Activated CD4-positive, alpha-beta T cell treated with anti-CD3 and anti-CD28 coated beads, Interleukin-2, amount 50 U/mL, for 16 hours (primary cell): ENCODE data around the gene MICALL2.

Source experiments
- DNase-seq: peaks from one replicate; pipeline ENCODE4 v3.0.0-alpha.2; 2020

MICALL2 gene

DNA sequence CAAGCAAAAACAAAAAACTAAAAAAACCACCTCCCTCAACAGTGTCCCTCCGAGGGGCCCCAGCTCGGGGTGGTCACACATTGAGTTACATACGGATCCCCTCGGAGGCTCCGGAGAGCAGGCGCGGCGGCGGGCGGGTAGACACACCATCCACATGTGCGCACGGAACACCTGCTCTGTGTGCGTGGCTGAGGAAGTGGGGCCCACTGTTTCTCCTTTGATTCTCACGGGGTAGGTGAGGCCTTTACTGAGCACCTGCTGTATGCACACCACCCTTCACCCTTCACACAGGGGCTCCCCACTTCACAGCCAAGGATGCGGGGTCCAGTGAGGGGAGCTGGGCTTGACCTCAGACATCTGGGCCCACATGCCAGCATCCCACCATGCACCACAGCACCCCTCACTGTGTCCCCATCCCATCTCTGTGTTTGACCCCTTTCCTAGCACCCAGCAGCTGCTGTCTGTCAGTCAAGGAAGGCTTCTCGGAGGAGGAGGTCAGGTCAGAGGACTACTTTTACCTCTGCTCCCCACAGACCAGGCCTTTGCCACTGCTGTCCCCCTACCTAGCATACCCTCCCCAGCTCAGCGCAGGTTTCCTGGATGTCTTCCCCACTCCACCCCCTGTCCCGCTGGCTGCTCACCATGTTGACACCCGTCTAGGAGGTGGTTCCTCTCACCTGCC, 71.1 kb downstream of the MICALL2 start:
- DNase-seq, result no peak

DNA sequence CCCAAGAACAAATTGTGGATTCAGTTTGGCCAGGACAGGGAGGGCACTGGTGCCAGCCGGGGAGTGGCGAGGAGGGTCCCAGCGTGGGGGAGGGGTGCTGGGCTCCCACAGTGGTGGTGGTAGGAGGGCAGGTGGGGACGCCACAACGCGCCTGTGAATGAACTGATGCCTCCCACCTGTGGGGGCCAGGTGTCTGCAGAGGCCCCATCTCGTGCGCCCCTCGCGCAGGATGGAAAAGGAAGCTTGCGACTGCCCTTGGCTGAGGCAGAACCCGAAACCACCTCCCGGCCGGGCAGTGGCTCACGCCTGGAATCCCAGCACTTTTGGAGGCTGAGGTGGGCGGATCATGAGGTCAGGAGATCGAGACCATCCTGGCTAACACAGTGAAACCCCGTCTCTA, 72.0 kb downstream of the MICALL2 start:
- DNase-seq, result no peak

DNA sequence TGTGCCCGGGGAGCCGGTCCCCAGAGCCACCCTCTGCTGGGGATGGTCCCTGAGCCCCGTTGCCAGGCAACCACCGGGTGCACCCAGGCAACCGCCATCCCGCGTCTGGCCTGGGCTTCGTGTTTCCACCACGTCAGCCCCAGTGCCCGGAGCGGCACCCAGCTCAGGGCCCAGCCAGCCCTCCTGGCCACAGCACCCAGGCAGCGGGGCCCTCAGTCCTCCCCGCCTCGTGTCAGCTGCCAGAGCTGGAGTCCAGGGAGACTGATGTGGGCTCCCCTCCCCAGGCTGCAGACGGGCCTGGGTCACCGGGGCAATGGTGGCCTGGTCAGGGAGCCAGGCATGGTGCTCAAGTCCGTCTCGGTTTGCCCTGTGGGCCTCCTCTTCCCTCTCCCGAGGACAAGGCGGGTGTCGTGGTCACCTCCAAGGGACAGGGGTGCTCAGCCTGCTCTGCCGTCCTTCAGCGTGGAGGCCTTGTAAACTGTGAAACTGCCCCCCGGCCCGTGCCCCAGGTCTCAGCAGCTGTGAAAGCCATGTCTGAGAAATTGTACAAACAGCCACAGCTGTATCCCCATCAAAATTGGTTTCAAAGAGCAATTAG, 72.5 kb downstream of the MICALL2 start:
- no peak for DNase-seq

DNA sequence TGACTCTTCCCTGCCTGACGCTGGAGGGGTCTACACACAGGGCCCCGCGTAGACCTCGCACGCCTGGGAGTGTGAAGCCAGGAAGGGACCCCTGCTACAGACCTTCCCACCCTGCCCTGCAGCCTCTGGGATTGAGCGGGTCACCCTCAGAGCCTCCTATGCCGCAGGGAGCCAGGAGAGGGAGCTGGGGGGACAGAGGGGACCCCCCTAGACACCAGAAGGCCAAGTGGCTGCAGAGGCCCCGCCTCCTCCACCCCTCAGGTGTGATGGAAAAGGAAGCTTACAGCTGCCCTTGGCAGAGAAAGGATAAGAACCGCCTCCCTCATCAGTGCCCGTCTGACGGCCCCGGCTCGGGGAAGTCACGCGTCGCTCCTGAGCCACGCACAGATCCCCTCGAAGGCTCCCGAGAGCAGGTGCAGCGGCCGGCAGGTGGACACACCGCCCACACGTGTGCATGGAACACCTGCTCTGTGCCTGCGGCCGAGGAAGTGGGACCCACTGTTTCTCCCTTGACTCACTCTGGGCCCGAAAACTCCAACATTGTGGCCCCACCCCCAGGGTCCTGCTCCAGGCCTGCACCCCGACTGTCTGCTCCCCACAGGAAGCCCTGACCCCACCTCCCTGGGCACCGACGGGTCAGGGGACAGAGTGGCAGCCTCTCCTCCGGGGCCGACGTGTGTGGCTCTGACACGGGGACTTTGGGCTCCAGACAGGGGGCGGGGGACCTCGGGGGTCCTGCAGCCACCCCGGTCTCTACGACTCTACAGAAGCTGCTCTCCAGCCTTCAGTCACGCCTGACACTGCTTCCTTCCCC, 73.3 kb downstream of the MICALL2 start:
- no peak for DNase-seq

DNA sequence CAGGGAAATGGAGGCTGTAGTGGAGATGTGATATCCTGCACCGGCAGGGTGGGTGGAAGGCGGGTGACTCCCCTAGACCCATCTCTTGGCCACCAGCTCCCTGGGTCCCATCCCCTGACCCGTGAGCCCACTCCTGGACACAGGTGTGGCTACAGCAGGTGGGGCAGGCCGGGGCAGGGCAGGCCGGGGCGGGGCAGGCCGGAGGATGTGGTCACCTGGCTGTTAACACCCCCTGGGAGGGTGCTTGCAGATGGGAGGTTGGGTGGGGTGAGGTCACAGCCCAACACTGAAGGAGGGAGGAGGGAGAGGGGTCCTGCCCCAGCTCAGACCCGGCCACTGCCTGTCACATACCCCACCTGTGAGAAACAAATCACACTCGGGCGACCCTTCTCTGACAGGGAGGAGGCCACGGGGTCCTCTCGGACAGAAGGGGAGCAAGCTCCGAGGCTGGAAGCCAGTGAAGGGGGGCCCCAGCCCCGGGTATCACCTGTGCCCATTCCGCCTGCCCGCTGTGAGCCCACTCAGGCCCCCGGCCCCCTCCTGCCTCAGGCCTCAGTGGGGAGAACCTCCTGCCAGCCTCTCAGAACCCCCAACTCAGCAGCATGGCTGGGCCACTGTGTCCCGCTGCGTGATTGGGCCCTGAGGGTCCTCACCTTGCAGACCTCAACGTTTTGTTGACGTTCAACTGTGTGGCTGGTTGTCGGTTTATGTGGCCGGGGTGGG, 74.0 kb downstream of the MICALL2 start:
- DNase-seq, result no peak
